Keratinocyte (primary cell): ENCODE results near the gene RBMS3.

ENCODE experiments used
- CTCF ChIP-seq, 3 experiments: IDR thresholded peaks in 1 of 3; conservative IDR thresholded peaks in 1 of 3; optimal IDR thresholded peaks in 1 of 3; 2 replicates in 2 of 3; 3 replicates in 1 of 3; pipeline versions ENCODE3 to v1.5.1; 2011; ENCODE audit warnings: low read length in 3 of 3, mild to moderate bottlenecking in 3 of 3, moderate library complexity in 2 of 3, control low read depth in 1 of 3, inconsistent platforms in 1 of 3; ENCODE audit not compliant: insufficient read depth in 2 of 3; ENCODE audit errors: extremely low read depth in 1 of 3
- EZH2 ChIP-seq: IDR thresholded peaks from one replicate; pipeline ENCODE4 v1.6.1; 2012; ENCODE audit warnings: inconsistent platforms, mild to moderate bottlenecking, low read length, moderate library complexity

GRCh38 chr3:29532473-29532872 is 251.6 kb downstream of the RBMS3 start:
- TF ChIP-seq CTCF (optimal IDR thresholded peaks at IDR 0.05 in 1 of 3, IDR thresholded peaks at IDR 0.05 in 1 of 3, conservative IDR thresholded peaks at IDR 0.05 in 1 of 3; ENCODE audit: extremely low read depth in 1 of 3, insufficient read depth in 2 of 3, low read length in 3 of 3) (no peak), EZH2 (no peak)
